H1 (cell line): ENCODE results near the gene LRRC41. TPM values are rescaled to one million over a fixed set of nuclear protein-coding genes. Genes with fewer than 3 reads are reported as not detected.
A peak's percentile ranks its signal among the peaks of the same experiment; 100 is the strongest.

Source experiments
- BACH1 ChIP-seq: IDR thresholded peaks from 2 replicates; pipeline ENCODE4 v1.6.1; 2012; ENCODE audit warnings: low read length, improper control_type of control experiment
- BCL11A ChIP-seq, 2 experiments: IDR thresholded peaks; one replicate each; pipeline ENCODE4 v1.6.1; 2011; ENCODE audit warnings: low read depth in 2 of 2, low read length in 2 of 2, mild to moderate bottlenecking in 2 of 2
- CHD7 ChIP-seq: fragments of 300-600 bp; sonication (generic); IDR thresholded peaks from 2 replicates; pipeline ENCODE4 v1.7.1; 2012; ENCODE audit warnings: low read length, moderate library complexity, mild to moderate bottlenecking, inconsistent platforms; ENCODE audit not compliant: insufficient replicate concordance
- FOSL1 ChIP-seq: IDR thresholded peaks from 2 replicates; pipeline ENCODE4 v1.6.1; 2011; ENCODE audit warnings: mild to moderate bottlenecking, low read depth, low read length, moderate library complexity; ENCODE audit not compliant: insufficient read depth
- KDM4A ChIP-seq: IDR thresholded peaks from one replicate; pipeline ENCODE4 v1.7.1; 2012; ENCODE audit warnings: low read depth, mild to moderate bottlenecking, moderate library complexity, low read length, inconsistent platforms; ENCODE audit not compliant: severe bottlenecking
- TAF1 ChIP-seq: IDR thresholded peaks from 2 replicates; pipeline ENCODE4 v1.6.1; 2011; ENCODE audit warnings: mild to moderate bottlenecking, low read depth, low read length
- polyA plus RNA-seq, 7 experiments: library from polyadenylated mRNA; depleted of rRNA in 3 of 7; stranded (reverse) in 5 of 7; unstranded in 2 of 7; fragments of >200 nt in 5 of 7; fragments of 200-250 nt in 2 of 7; gene quantifications; 1 replicate in 5 of 7; 2 replicates in 1 of 7; 4 replicates in 1 of 7; pipeline versions ENCODE4 v1.2.1 to v1.2.3, GENCODE V29; 2011 to 2013; ENCODE audit warnings: missing spikeins in 2 of 7, mixed read lengths in 2 of 7
- total RNA-seq: library from RNA; stranded (reverse); fragmentation: NEBNext Ultra II Directional; extraction: Animal tissue kit (Norgen Biotek cat#: 25700); gene quantifications from 2 replicates; pipeline ENCODE4 v1.2.1, GENCODE V29; 2021

The LRRC41 gene
- total and polyA plus RNA-seq, 2 of the 8 experiments (the other 6 are each of a cell fraction or from before 2014, with no cell fraction given) = 36.8 to 51.2 TPM

DNA sequence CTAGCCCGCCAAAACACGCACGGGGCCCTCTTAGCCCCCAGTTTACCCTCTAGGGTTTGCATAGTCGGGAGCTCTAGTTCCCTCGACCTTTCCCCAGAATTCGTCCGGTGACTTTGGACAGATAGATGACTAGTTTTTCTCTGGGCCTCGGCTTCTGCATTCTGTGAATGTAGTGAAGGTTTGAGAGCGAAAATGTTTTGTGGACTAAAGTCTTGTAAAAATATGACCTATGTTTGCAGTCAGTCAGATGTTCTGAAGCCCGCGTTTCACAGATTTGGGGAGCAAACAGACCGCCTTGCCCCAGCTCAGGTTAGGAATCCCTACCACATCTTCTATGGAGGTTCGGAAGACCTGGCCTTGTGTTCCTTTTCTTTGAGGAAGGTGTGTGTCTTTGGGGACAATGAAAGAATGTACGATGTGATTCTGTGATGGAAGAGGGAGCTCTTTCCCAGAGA lies 483 bp upstream of the LRRC41 start (continued):
- no peak for TF ChIP-seq CHD7
- peak; percentile 3 for TF ChIP-seq KDM4A
- no peak for TF ChIP-seq BACH1
- TF ChIP-seq BCL11A (IDR thresholded peaks at IDR 0.05; ENCODE audit: low read depth in 2 of 2, low read length in 2 of 2) = no peak
- TF ChIP-seq FOSL1 = no peak
- TF ChIP-seq TAF1 = 0 out of 2 replicates have a peak, but pooled peaks have one; percentile 21
